OCI-LY3 (cell line): Measurements from ENCODE around the gene RHBDL1.

Experiments used
- H2AFZ ChIP-seq: fragments of 200-600, 300-600 bp; shearing (Covaris generic); 2 replicates; pipeline ENCODE4 v1.6.0; 2014; ENCODE audit warnings: antibody characterized with exemption, low read depth, low read length
- H3K27ac ChIP-seq: fragments of 200-600, 300-600 bp; sonication (generic); 2 replicates; pipeline ENCODE4 v1.5.1; 2014; ENCODE audit warnings: mild to moderate bottlenecking, low read length, moderate library complexity, mixed read lengths
- H3K27me3 ChIP-seq: fragments of 200-600, 300-600 bp; sonication (generic); 2 replicates; pipeline ENCODE4 v1.6.1; 2014; ENCODE audit warnings: low read depth, low read length, mixed read lengths
- H3K36me3 ChIP-seq: fragments of 200-600, 300-600 bp; sonication (generic); replicated peaks from 2 replicates; pipeline ENCODE3; 2014; ENCODE audit warnings: low read depth, low read length, mixed read lengths
- H3K4me1 ChIP-seq: fragments of 300-600, 200-600 bp; sonication (generic); 2 replicates; pipeline ENCODE4 v1.6.1; 2014; ENCODE audit warnings: low read length, mixed read lengths
- H3K4me2 ChIP-seq: fragments of 200-600, 300-600 bp; sonication (generic); 2 replicates; pipeline ENCODE4 v1.6.1; 2014; ENCODE audit warnings: low read length, mixed read lengths
- H3K4me3 ChIP-seq: fragments of 300-600, 200-600 bp; sonication (generic); 2 replicates; pipeline ENCODE4 v1.5.1; 2014; ENCODE audit warnings: antibody characterized with exemption, mild to moderate bottlenecking, low read length, moderate library complexity
- H3K79me2 ChIP-seq: fragments of 300-600, 200-600 bp; shearing (Covaris generic); 2 replicates; pipeline ENCODE4 v1.6.1; 2014; ENCODE audit warnings: mild to moderate bottlenecking, low read length, mixed read lengths
- H3K9ac ChIP-seq: fragments of 300-600, 200-600 bp; shearing (Covaris generic); 2 replicates; pipeline ENCODE4 v1.6.0; 2014; ENCODE audit warnings: mild to moderate bottlenecking, low read length, moderate library complexity
- H3K9me3 ChIP-seq: fragments of 200-600, 300-600 bp; shearing (Covaris generic); 2 replicates; pipeline ENCODE4 v1.6.1; 2014; ENCODE audit warnings: low read length, mixed read lengths; ENCODE audit not compliant: insufficient read depth
- H4K20me1 ChIP-seq: fragments of 200-600, 300-600 bp; sonication (generic); 2 replicates; pipeline ENCODE4 v1.6.1; 2016; ENCODE audit warnings: low read length, mixed read lengths; ENCODE audit not compliant: insufficient read depth
- CTCF ChIP-seq: fragments of 200-600, 300-600 bp; sonication (generic); IDR thresholded peaks from 2 replicates; pipeline ENCODE4 v1.5.1; 2014; ENCODE audit warnings: antibody characterized with exemption, low read length, low read depth
- EZH2phosphoT487 ChIP-seq: fragments of 200-600 bp; shearing (Covaris generic); IDR thresholded peaks from 2 replicates; pipeline ENCODE4 v1.6.1; 2018; ENCODE audit warnings: antibody characterized with exemption, mixed run types, low read depth

RHBDL1 gene

GRCh38 chr16:726438-727290 lies 51.2 kb downstream of the RHBDL1 start, which contains the start of the genes CCDC78 and HAGHL:
CCDC78 (minus strand) TSS chr16:726443; CDS start chr16:726367, 76 bp downstream.
HAGHL (plus strand) TSS chr16:727106; CDS start chr16:727510, 404 bp downstream.
- H3K4me3 ChIP-seq, result peak within 1 kb of the TSS; percentile 90
- peaks cover 4% of the 10 kb centered on the region; the same call in 1 of the 2 replicates for H3K79me2 ChIP-seq
- peaks cover 2% of the 10 kb centered on the region; the same call in 1 of the 2 replicates for H4K20me1 ChIP-seq
- peaks cover 14% of the 10 kb centered on the region for H3K4me1 ChIP-seq
- H3K27me3 ChIP-seq, result no peaks in the 10 kb centered on the region
- peaks cover 3% of the 10 kb centered on the region for H3K36me3 ChIP-seq
- peak within 1 kb of the TSS; percentile 35 for H3K27ac ChIP-seq
- H3K9ac ChIP-seq, result peak within 1 kb of the TSS; percentile 89
- TF ChIP-seq EZH2phosphoT487, result no peak
- no peak for TF ChIP-seq CTCF
- H3K4me2 ChIP-seq, result peak within 1 kb of the TSS; percentile 91
- peak within 1 kb of the TSS; percentile 45; the same call in 1 of the 2 replicates for H2AFZ ChIP-seq
- no peaks in the 10 kb centered on the region for H3K9me3 ChIP-seq

GRCh38 chr16:727291-727977 lies 52.0 kb downstream of the RHBDL1 start:
- Histone ChIP-seq H3K4me3 (peak overlapping the region; percentile 90), H3K36me3 (peaks cover 3% of the 10 kb centered on the region), H3K4me2 (peak overlapping the region; percentile 91), H4K20me1 (no peaks in the 10 kb centered on the region), H3K79me2 (no peaks in the 10 kb centered on the region), H3K9me3 (no peaks in the 10 kb centered on the region), H3K27ac (peak overlapping the region; percentile 35), H3K27me3 (no peaks in the 10 kb centered on the region), H2AFZ (peak overlapping the region; percentile 45; the same call in 1 of the 2 replicates), H3K4me1 (peaks cover 9% of the 10 kb centered on the region; the same call in 1 of the 2 replicates), H3K9ac (peak overlapping the region; percentile 89)
- TF ChIP-seq EZH2phosphoT487 (no peak), CTCF (no peak)
